T-helper 17 cell (primary cell): Measurements from ENCODE around the gene PALLD. TPM values are rescaled to one million over a fixed set of nuclear protein-coding genes. Genes with fewer than 3 reads are reported as not detected.

Experiments used
- ATAC-seq: fragments of 150-1000 bp; cut with Tn5 transposase; 2 replicates; pipeline ENCODE4 v1.10.0; 2021; ENCODE audit warnings: mild to moderate bottlenecking, moderate library complexity
- DNase-seq, 3 donors: peaks; one replicate each; pipeline versions ENCODE4 v3.0.0 to v3.0.0-alpha.2; 2020 to 2021
- H3K9me3 ChIP-seq: one replicate; pipeline ENCODE4 v1.7.0; 2013; ENCODE audit warnings: low read length, mild to moderate bottlenecking; ENCODE audit not compliant: control insufficient read depth, poor library complexity, severe bottlenecking
- H3K27ac Mint-ChIP-seq: one replicate; pipeline ENCODE4 v1.8.0; 2022; ENCODE audit warnings: mild to moderate bottlenecking, moderate library complexity, mixed read lengths
- H3K27me3 Mint-ChIP-seq: one replicate; pipeline ENCODE4 v1.8.0; 2022; ENCODE audit warnings: mixed read lengths
- H3K36me3 Mint-ChIP-seq: one replicate; pipeline ENCODE4 v1.8.0; 2022; ENCODE audit warnings: low read depth, mixed read lengths
- H3K4me1 Mint-ChIP-seq: one replicate; pipeline ENCODE4 v1.8.0; 2022; ENCODE audit warnings: mild to moderate bottlenecking, mixed read lengths
- H3K4me3 Mint-ChIP-seq: one replicate; pipeline ENCODE4 v1.8.0; 2022; ENCODE audit warnings: mild to moderate bottlenecking, moderate library complexity, mixed read lengths
- total RNA-seq, 4 donors: library from RNA in 2 of 4; stranded (reverse) in 2 of 4; gene quantifications; one replicate each; pipeline ENCODE4 v1.2.3 and lab custom pipeline; 2022 to 2026

The PALLD gene
- total RNA-seq, 2 donors from 2014 or later, result 0.26 to 0.67 TPM

GRCh38 chr4:168540086-168540485, 43.2 kb downstream of the PALLD start:
- Mint-ChIP-seq H3K27ac (no peak overlapping the region), H3K36me3 (no peaks in the 10 kb centered on the region), H3K4me1 (peaks cover 4% of the 10 kb centered on the region), H3K27me3 (peaks cover 10% of the 10 kb centered on the region), H3K4me3 (no peak overlapping the region)
- H3K9me3 ChIP-seq, result no peaks in the 10 kb centered on the region
- ATAC-seq (no peak), DNase-seq (no peak)

- Mint-ChIP-seq H3K27me3 (peaks cover 15% of the 10 kb centered on the region), H3K4me3 (no peak overlapping the region), H3K4me1 (peaks cover 4% of the 10 kb centered on the region), H3K27ac (no peak overlapping the region), H3K36me3 (no peaks in the 10 kb centered on the region)
- no peaks in the 10 kb centered on the region for H3K9me3 ChIP-seq
- ATAC-seq (no peak), DNase-seq (no peak)
Observed at GRCh38 chr4:168540503-168541265, 43.8 kb downstream of the PALLD start.

- no peak overlapping the region for H3K27ac Mint-ChIP-seq
- H3K9me3 ChIP-seq, result no peaks in the 10 kb centered on the region
- no peaks in the 10 kb centered on the region for H3K36me3 Mint-ChIP-seq
- no peak for DNase-seq
- ATAC-seq, result no peak
- H3K4me3 Mint-ChIP-seq, result no peak overlapping the region
- H3K4me1 Mint-ChIP-seq, result no peaks in the 10 kb centered on the region
- H3K27me3 Mint-ChIP-seq, result peaks cover 15% of the 10 kb centered on the region
Observed at GRCh38 chr4:168541266-168541953, 44.6 kb downstream of the PALLD start.

- Mint-ChIP-seq H3K4me3 (no peak overlapping the region), H3K36me3 (no peaks in the 10 kb centered on the region), H3K27ac (no peak overlapping the region), H3K4me1 (no peaks in the 10 kb centered on the region), H3K27me3 (peaks cover 24% of the 10 kb centered on the region)
- ATAC-seq, result no peak
- H3K9me3 ChIP-seq, result no peaks in the 10 kb centered on the region
- DNase-seq, result no peak
Observed at GRCh38 chr4:168549143-168549542, 52.3 kb downstream of the PALLD start.

DNA sequence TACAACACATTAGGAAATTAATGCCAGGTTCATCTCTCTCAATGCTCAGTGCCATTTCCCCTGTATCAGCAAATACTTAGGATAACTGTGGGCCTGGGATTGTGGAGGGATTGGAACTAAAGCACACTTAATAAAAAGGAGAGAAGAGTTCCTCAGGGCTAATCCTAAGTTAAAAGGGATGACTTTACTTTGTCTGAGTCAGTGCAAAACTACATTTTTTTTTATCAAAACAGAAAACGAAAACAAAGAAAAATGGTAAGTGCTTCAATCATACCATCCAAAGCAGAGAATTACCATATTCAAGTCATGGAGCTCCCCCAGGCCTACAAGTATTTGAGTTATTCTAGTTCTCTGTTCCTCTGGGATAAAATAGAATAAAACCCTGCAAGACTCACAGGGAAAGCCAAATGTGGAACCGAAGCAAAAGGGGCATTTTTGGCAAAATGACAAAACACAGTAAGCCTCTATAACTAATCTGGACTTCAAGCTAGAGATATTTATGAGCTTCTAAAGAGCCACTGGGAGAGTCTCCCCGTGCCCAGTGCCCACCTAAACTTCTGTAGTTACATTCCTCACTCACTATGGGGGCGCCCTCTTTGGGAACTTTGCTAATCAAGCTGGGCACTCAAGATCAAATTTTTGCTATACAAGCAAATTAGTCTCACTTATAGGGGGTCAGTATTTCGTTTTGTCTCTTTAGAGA, 53.4 kb downstream of the PALLD start:
- no peak overlapping the region for H3K4me3 Mint-ChIP-seq
- H3K27ac Mint-ChIP-seq, result no peak overlapping the region
- no peak for DNase-seq
- H3K27me3 Mint-ChIP-seq, result peaks cover 23% of the 10 kb centered on the region
- H3K4me1 Mint-ChIP-seq, result no peaks in the 10 kb centered on the region
- ATAC-seq, result no peak
- H3K9me3 ChIP-seq, result no peaks in the 10 kb centered on the region
- H3K36me3 Mint-ChIP-seq, result no peaks in the 10 kb centered on the region

DNA sequence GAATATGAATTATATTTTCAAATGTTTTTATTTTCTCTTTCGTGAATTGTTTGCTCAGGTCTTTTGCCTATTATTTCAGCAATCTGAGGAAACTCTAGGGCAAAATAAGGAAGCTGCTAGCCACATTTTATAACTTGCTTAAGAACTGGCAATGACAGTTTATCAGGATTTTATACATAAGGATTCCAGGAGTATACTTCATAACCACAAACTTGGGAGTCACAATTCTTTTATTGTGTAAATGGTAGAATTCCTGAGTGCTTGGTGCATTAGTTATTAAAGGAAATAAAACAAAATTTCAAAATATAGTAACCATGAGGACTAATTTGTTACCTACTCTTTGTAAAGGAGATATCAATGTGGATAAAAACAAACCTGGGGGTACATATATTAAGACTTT, 54.4 kb downstream of the PALLD start:
- H3K27ac Mint-ChIP-seq, result no peak overlapping the region
- H3K9me3 ChIP-seq, result no peaks in the 10 kb centered on the region
- H3K36me3 Mint-ChIP-seq, result no peaks in the 10 kb centered on the region
- ATAC-seq (no peak), DNase-seq (no peak)
- H3K4me1 Mint-ChIP-seq, result no peaks in the 10 kb centered on the region
- H3K27me3 Mint-ChIP-seq, result peaks cover 18% of the 10 kb centered on the region
- H3K4me3 Mint-ChIP-seq, result no peak overlapping the region

- Mint-ChIP-seq H3K36me3 (no peaks in the 10 kb centered on the region), H3K4me1 (no peaks in the 10 kb centered on the region)
- ATAC-seq, result peak; percentile 62
Observed at GRCh38 chr4:168551945-168552695, 55.3 kb downstream of the PALLD start.

DNA sequence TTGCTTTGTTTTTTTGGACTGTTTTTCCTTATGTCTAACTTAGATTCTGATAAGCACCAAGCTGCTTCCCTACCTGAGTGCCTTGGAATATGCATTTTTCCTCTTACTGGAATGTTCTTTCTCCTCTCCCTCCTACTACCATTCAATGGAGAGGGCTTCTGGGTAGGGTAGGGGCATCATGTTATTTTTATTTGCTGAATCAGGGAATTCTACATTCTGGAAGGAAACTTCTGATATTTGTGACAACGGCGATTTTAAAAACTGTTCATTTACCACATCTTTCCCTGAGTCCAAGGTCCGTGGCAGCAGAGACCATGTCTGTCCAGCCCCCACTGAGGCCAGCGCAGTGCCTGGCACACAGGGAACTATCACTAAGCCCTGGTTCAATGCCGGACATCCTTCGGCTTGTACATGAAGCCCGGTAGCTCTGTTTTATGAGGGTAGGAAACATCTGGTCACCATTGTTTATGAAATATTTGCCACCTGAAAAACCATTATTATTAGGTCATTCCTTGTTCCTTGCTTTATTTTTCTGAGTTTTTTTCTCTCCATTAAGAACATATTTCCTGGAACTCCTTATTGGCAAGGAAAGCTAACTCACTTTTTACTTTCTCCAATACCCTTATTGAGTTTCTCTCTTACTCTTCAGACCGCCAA, 57.0 kb downstream of the PALLD start:
- H3K36me3 Mint-ChIP-seq, result peaks cover 3% of the 10 kb centered on the region
- H3K9me3 ChIP-seq, result no peaks in the 10 kb centered on the region
- no peaks in the 10 kb centered on the region for H3K4me1 Mint-ChIP-seq
- DNase-seq (no peak), ATAC-seq (no peak)
- no peak overlapping the region for H3K27ac Mint-ChIP-seq
- H3K4me3 Mint-ChIP-seq, result no peak overlapping the region
- H3K27me3 Mint-ChIP-seq, result peaks cover 44% of the 10 kb centered on the region

More at GRCh38 chr4:168551945-168552695, 55.3 kb downstream of the PALLD start:
- DNase-seq, result no peak
- Mint-ChIP-seq H3K4me3 (no peak overlapping the region), H3K27me3 (peaks cover 27% of the 10 kb centered on the region), H3K27ac (no peak overlapping the region)
- H3K9me3 ChIP-seq, result no peaks in the 10 kb centered on the region

- no peaks in the 10 kb centered on the region for H3K9me3 ChIP-seq
- peaks cover 3% of the 10 kb centered on the region for H3K36me3 Mint-ChIP-seq
- ATAC-seq (no peak), DNase-seq (no peak)
- H3K27ac Mint-ChIP-seq, result no peak overlapping the region
- H3K4me3 Mint-ChIP-seq, result no peak overlapping the region
- H3K27me3 Mint-ChIP-seq, result peaks cover 55% of the 10 kb centered on the region
- no peaks in the 10 kb centered on the region for H3K4me1 Mint-ChIP-seq
Observed at GRCh38 chr4:168555437-168555836, 58.6 kb downstream of the PALLD start.

- Mint-ChIP-seq H3K4me3 (no peak overlapping the region), H3K27ac (no peak overlapping the region), H3K27me3 (peaks cover 51% of the 10 kb centered on the region), H3K36me3 (peaks cover 3% of the 10 kb centered on the region), H3K4me1 (no peaks in the 10 kb centered on the region)
- no peak for ATAC-seq
- no peak for DNase-seq
- no peaks in the 10 kb centered on the region for H3K9me3 ChIP-seq
Observed at GRCh38 chr4:168557658-168558057, 60.8 kb downstream of the PALLD start.

- DNase-seq (no peak), ATAC-seq (no peak)
- Mint-ChIP-seq H3K4me3 (no peak overlapping the region), H3K27me3 (peaks cover 49% of the 10 kb centered on the region), H3K4me1 (no peaks in the 10 kb centered on the region), H3K27ac (no peak overlapping the region), H3K36me3 (peaks cover 3% of the 10 kb centered on the region)
- no peaks in the 10 kb centered on the region for H3K9me3 ChIP-seq
Observed at GRCh38 chr4:168558599-168558998, 61.7 kb downstream of the PALLD start.

GRCh38 chr4:168560184-168561180, 63.6 kb downstream of the PALLD start:
- DNase-seq, result no peak
- no peaks in the 10 kb centered on the region for H3K4me1 Mint-ChIP-seq
- no peak overlapping the region for H3K4me3 Mint-ChIP-seq
- H3K36me3 Mint-ChIP-seq, result peaks cover 3% of the 10 kb centered on the region
- no peak for ATAC-seq
- H3K27me3 Mint-ChIP-seq, result peaks cover 56% of the 10 kb centered on the region
- H3K27ac Mint-ChIP-seq, result no peak overlapping the region
- no peaks in the 10 kb centered on the region for H3K9me3 ChIP-seq
